Middle frontal gyrus (tissue), 1 donor: ENCODE measurements around the gene SIAH1.
A peak's percentile ranks its signal among the peaks of the same experiment; 100 is the strongest.
"Not testable (repeated sequence)": the region's sequence is repeated elsewhere in the genome, so short reads cannot be mapped to it uniquely, and the experiment has no call there.

Experiments used
- DNase-seq: peaks from one replicate; pipeline ENCODE4 v3.0.0-alpha.2; 2015; ENCODE audit warnings: low spot score; ENCODE audit errors: extremely low spot score

The SIAH1 gene

GRCh38 chr16:48393485-48394354 is 8.5 kb upstream of the SIAH1 start:
- peak; percentile 53 for DNase-seq

GRCh38 chr16:48392407-48392806 is 7.2 kb upstream of the SIAH1 start:
- no peak for DNase-seq

GRCh38 chr16:48386559-48387312 is 1.5 kb upstream of the SIAH1 start:
- DNase-seq, result no peak

- DNase-seq, result no peak
These were observed 527 bp downstream of the SIAH1 start for GRCh38 chr16:48384520-48385252.

- no peak for DNase-seq
These were observed 1.2 kb downstream of the SIAH1 start for GRCh38 chr16:48383877-48384519.

GRCh38 chr16:48383009-48383876 is 2.0 kb downstream of the SIAH1 start:
- DNase-seq, result no peak

GRCh38 chr16:48382131-48382530 is 3.1 kb downstream of the SIAH1 start:
- DNase-seq, result no peak

- DNase-seq, result no peak
These were observed 4.0 kb downstream of the SIAH1 start for GRCh38 chr16:48381201-48381600.

- no peak for DNase-seq
These were observed 6.4 kb downstream of the SIAH1 start for GRCh38 chr16:48378836-48379235.

GRCh38 chr16:48378276-48378675 is 6.9 kb downstream of the SIAH1 start:
- DNase-seq, result no peak

GRCh38 chr16:48377301-48377700 is 7.9 kb downstream of the SIAH1 start:
- DNase-seq, result not testable (repeated sequence)

- DNase-seq, result no peak
These were observed 11.0 kb downstream of the SIAH1 start for GRCh38 chr16:48374255-48374654.

GRCh38 chr16:48373258-48374029 is 11.8 kb downstream of the SIAH1 start:
- no peak for DNase-seq

GRCh38 chr16:48372744-48373143 is 12.5 kb downstream of the SIAH1 start:
- DNase-seq, result no peak

GRCh38 chr16:48371393-48371780 is 13.8 kb downstream of the SIAH1 start:
- no peak for DNase-seq

GRCh38 chr16:48370668-48371392 is 14.4 kb downstream of the SIAH1 start:
- DNase-seq, result not testable (repeated sequence)

GRCh38 chr16:48370229-48370628 is 15.0 kb downstream of the SIAH1 start:
- no peak for DNase-seq

- DNase-seq, result no peak
These were observed 15.4 kb downstream of the SIAH1 start for GRCh38 chr16:48369765-48370164.
